ENCODE data around the gene HYPK.
"Not testable (repeated sequence)": the region's sequence is repeated elsewhere in the genome, so short reads cannot be mapped to it uniquely, and the experiment has no call there.

HYPK gene

DNA sequence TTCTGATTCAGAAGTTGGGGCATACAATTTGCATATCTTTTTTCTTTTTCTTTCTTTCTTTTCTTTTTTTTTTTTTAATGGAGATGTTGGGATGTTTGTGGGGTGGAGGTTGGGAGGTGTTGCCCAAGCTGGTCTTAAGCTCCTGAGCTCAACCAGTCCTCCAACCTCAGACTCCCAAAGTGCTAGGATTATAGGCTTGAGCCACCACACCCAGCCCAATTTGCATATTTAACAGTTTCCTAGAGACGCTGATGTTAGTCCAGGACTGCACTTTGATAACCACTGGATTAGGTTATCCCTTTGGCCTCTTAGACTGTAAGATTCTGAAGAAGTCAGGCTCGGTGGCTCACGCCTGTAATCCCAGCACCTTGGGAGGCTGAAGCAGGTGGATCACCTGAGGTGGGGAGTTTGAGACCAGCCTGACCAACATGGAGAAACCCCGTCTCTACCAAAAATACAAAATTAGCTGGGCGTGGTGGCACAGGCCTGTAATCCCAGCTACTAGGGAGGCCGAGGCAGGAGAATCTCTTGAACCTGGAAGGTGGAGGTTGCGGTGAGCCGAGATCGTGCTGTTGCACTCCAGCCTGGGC lies 29.6 kb downstream of the HYPK start:
- H3K27ac ChIP-seq, H3K4me3 ChIP-seq: not testable (repeated sequence)

DNA sequence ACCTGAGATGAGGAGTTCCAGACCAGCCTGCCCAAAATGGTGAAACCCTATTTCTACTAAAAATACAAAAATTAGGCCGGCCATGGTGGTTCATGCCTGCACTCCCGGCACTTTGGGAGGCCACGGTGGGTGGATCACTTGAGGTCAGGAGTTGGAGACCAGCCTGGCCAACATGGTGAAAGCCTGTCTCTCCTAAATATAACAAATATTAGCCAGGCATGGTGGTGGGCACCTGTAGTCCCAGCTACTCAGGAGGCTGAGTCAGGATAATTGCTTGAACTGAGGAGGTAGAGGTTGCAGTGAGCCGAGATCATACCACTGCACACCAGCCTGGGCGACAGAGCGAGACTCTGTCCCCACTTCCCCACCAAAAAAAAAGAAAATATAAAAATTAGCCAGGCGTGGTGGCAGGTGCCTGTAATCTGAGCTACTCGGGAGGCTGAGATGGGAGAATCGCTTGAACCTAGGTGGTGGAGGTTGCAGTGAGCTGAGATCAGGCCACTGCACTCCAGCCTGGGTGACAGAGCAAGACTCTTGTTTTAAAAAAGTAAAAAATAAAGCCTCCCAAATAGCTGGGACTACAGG lies 30.4 kb downstream of the HYPK start:
- not testable (repeated sequence) for H3K27ac ChIP-seq

DNA sequence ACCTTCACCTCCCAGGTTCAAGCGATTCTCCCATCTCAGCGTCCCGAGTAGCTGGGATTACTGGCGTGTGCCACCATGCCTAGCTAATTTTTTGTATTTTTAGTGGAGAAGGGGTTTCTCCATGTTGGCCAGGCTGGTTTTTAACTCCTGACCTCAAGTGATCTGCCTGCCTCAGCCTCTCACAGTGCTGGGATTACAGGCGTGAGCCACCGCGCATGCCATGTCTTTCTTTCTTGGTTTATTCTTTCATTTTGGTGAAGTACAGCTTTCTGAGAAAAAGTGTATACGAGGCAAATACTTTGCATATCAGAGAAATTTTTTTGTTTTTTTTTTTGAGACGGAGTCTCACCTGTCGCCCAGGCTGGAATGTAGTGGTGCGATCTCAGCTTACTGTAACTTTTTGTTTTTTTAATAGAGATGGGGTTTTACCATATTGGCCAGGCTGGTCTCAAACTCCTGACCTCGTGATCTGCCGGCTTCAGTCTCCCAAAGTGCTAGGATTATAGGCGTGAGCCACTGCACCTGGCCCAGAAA lies 31.2 kb downstream of the HYPK start:
- peak overlapping the region in 1 of 21 experiments; percentile 51 for H3K27ac ChIP-seq
- not testable (repeated sequence) for H3K4me3 ChIP-seq

More for the DNA sequence above, 30.4 kb downstream of the HYPK start:
- not testable (repeated sequence) for H3K4me3 ChIP-seq

DNA sequence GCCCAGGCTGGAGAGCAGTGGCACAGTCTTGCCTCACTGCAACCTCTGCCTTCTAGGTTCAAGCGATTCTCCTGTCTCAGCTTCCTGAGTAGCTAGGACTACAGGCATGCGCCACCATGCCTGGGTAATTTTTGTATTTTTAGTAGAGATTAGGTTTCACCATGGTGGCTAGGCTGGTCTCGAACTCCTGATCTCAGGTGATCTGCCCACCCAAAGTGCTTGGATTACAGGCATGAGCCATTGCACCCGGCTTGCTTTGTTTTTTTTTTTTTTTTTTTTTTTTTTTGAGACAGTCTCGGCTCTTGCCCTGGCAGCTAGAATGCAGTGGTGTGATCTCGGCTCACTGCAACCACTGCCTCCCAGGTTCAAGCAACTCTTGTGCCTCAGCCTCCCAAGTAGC lies 32.1 kb downstream of the HYPK start:
- H3K4me3 ChIP-seq, result not testable (repeated sequence)

DNA sequence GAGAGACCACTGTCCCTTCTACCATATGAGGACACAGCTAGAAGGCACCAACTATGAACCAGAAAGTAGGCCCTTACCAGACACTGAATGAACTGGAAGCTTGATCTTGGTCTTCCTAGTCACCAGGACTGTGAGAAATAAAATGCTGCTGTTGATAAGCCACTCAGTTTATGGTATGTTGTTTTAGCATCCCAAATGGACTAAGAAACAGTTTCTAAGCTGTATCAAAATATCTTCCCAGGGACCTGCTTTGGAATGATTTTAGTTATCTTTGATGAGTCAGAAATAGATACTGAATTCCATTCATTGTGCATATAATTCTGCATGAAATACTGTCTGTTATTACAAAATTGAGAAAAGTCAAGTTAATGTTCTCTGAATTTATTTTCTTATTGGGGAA lies 45.0 kb downstream of the HYPK start:
- Histone ChIP-seq H3K27ac (no peak overlapping the region), H3K4me3 (no peak overlapping the region)

More for the DNA sequence above, 32.1 kb downstream of the HYPK start:
- peak overlapping the region in 1 of 21 experiments; percentile 51 for H3K27ac ChIP-seq

DNA sequence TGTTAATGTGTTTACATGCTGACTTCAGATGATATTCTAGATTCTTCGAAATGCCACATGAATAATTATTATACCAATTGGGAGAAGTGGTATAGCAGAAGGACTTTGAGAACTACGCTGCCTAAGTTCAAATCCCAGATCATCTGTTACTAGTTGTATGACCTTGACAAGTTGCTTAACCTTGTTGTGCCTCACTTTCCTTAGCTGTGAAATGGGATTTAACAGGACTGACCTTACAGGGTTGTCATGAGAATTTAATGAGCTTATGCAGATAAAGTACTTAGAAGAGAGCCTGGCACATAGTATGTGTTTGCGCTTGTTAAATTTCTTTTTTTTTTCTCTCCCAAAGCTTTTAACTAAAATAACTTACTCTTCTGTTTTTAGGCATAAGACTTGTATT lies 50.9 kb downstream of the HYPK start:
- H3K27ac ChIP-seq, result no peak overlapping the region
- H3K4me3 ChIP-seq, result no peak overlapping the region

DNA sequence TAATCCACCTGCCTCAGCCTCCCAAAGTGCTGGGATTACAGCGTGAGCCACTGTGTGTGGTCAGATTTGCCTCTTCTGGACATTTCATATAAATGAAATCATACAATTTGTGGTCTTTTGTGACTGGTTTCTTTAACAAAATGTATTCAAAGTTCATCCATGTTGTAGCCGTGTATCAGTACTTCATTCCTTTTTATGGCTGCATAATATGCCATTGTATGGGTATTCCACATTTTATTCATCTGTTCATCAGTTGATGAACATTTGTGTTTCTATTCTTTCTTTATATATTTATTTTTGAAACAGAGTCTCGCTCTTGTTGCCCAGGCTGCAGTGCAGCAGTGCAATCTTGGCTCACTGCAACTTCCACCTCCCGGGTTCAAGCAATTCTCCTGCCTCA lies 52.2 kb downstream of the HYPK start:
- no peak overlapping the region for H3K4me3 ChIP-seq
- H3K27ac ChIP-seq, result no peak overlapping the region
